ENCODE measurements around the gene ZNF486.
"Not testable (repeated sequence)": the region's sequence is repeated elsewhere in the genome, so short reads cannot be mapped to it uniquely, and the experiment has no call there.

Gene ZNF486

GRCh38 chr19:20233105-20233504 is 66.1 kb downstream of the ZNF486 start:
- no peak for DNase-seq (ENCODE audit: low read depth in 1 of 2, low spot score in 1 of 2)

GRCh38 chr19:20235156-20235555 is 68.1 kb downstream of the ZNF486 start:
- DNase-seq (ENCODE audit: low read depth in 1 of 2, low spot score in 1 of 2): no peak

- peak; percentile 58 to 71 for DNase-seq (ENCODE audit: low read depth in 1 of 2, low spot score in 1 of 2)
These were observed 71.0 kb downstream of the ZNF486 start for GRCh38 chr19:20237773-20238623.

- DNase-seq (ENCODE audit: low read depth in 1 of 2, low spot score in 1 of 2): no peak
These were observed 76.6 kb downstream of the ZNF486 start for GRCh38 chr19:20243629-20244028.

- DNase-seq (ENCODE audit: low read depth in 1 of 2, low spot score in 1 of 2): no peak
These were observed 77.3 kb downstream of the ZNF486 start for GRCh38 chr19:20244356-20244755.

GRCh38 chr19:20245309-20245708 is 78.3 kb downstream of the ZNF486 start:
- DNase-seq (ENCODE audit: low read depth in 1 of 2, low spot score in 1 of 2): no peak

GRCh38 chr19:20247016-20247683 is 80.1 kb downstream of the ZNF486 start:
- DNase-seq (ENCODE audit: low read depth in 1 of 2, low spot score in 1 of 2): no peak

GRCh38 chr19:20248258-20248657 is 81.2 kb downstream of the ZNF486 start:
- DNase-seq (ENCODE audit: low read depth in 1 of 2, low spot score in 1 of 2): not testable (repeated sequence)
